ENCODE results near the gene MPHOSPH6.
"Not testable (repeated sequence)": the region's sequence is repeated elsewhere in the genome, so short reads cannot be mapped to it uniquely, and the experiment has no call there.

MPHOSPH6 gene

DNA sequence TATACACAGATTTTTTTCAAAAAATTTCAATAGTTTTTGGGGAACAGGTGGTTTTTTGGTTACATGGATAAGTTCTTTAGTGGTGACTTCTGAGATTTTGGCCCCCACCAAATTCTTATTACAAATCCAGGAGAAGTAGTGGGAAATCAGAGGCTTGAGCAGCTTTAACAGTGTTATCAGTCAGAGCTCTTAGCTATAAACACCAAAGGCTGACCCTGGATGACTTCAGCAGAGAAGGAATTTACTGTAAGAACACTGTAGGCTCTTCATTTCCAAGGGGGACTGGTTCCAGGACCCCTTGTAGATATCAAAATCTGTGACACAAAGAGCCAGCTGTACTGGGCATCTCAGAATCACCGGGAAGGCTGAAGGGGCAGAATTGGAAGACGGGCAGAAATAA lies 17.8 kb downstream of the MPHOSPH6 start:
- DNase-seq (ENCODE audit: insufficient read length, low spot score) (no peak), FAIRE-seq (no peak)
- TF ChIP-seq POLR2A (IDR thresholded peaks at IDR 0.05; ENCODE audit: low read depth, low read length), result no peak

DNA sequence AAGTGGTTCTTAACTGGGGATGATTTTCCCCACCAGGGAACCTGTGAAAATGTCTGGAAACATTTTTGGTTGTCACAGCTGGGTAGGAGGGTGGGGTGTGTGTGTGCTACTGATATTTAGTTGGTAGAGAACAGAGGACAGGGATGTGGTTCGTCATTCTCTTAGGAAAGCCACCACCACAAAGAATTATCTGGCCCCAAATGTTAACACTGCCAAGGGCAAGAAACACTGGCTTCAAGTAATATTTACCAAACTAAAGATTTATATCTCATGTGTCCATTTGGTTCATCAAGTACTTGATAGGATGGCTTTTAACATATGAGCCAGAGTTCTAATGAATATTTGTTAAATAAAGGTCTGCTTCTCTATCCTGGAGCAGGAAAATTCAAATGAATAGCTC lies 19.5 kb downstream of the MPHOSPH6 start:
- FAIRE-seq (no peak), DNase-seq (ENCODE audit: insufficient read length, low spot score) (no peak)
- TF ChIP-seq POLR2A (IDR thresholded peaks at IDR 0.05; ENCODE audit: low read depth, low read length), result no peak

DNA sequence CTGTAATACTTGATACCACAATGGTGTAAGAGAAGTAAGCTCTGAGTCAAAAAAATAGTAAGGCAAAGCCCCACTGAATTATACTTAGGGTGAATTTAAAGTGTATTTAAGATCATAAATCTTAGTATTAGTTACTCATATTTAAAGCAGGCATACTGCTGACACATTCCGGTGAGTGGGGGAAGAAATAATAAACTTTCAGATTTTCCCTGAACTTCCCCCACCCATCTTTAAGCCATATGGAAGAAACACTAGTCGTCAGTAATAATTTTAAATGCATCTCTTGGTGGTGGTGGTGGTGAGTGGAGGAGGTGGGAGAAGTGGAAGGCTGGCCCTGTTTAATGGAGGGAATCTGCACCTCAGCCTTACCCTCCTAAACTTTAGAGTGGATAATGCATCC lies 20.5 kb downstream of the MPHOSPH6 start:
- no peak for FAIRE-seq
- TF ChIP-seq POLR2A (IDR thresholded peaks at IDR 0.05; ENCODE audit: low read depth, low read length), result no peak
- DNase-seq (ENCODE audit: insufficient read length, low spot score), result no peak

DNA sequence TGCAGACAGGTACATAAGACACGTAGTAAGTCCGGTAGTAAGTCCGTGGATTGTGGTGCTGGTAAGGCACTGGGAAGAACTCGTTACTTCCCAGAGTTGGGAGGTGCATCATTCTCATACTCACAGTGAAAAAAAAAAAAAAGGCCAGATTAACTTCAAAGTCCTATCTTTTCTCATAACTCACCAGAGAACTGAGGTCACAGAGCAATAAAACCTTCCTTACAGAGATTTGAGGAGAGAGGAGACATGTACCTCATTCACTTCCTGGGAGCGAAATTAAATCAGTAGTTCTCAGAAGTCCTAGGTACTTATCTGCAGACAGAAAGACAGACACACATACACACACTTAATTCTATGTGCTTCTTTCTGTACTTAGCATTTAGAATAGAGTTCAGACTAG lies 22.5 kb downstream of the MPHOSPH6 start:
- DNase-seq (ENCODE audit: insufficient read length, low spot score) (no peak), FAIRE-seq (no peak)
- no peak for TF ChIP-seq POLR2A (IDR thresholded peaks at IDR 0.05; ENCODE audit: low read depth, low read length)

DNA sequence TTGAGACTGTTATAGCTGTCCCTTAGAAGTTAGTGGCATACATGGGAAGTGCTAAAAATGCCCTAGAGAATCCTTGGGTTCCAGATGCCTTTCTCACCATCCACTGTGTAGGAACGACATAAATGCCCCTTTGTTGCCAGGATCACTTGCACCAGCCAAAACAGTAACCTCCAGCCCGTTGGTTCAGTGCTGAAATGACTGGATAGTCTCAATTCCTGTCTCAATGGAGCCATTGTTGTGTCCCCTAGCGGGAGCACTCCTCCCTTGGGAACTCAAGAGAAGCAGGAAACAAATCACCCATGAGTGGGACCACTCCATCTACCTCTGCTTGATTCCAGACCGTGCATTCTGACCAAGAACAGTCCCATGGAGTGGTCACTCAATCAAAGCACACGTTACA lies 23.1 kb downstream of the MPHOSPH6 start:
- DNase-seq (ENCODE audit: insufficient read length, low spot score) (no peak), FAIRE-seq (no peak)
- TF ChIP-seq POLR2A (IDR thresholded peaks at IDR 0.05; ENCODE audit: low read depth, low read length), result no peak

DNA sequence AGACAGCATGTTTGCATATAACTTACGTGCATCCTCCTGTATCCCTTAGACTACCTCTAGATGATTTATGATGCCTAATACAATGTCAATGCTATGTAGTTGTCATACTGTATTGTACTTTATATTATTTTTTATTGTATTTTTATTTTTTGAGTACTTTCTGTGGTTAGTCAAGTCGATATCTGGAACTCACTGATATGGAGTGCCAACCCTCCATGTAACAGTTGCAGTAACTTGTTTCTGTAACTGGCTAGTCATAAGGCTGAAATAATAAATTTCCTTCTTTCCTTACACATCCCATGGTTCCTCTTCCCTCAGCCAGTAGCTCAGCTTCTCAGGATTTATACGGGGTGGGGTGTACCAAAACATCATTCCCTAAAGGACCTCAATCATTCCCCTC lies 23.5 kb downstream of the MPHOSPH6 start:
- no peak for TF ChIP-seq POLR2A (IDR thresholded peaks at IDR 0.05; ENCODE audit: low read depth, low read length)
- FAIRE-seq (no peak), DNase-seq (ENCODE audit: insufficient read length, low spot score) (no peak)

DNA sequence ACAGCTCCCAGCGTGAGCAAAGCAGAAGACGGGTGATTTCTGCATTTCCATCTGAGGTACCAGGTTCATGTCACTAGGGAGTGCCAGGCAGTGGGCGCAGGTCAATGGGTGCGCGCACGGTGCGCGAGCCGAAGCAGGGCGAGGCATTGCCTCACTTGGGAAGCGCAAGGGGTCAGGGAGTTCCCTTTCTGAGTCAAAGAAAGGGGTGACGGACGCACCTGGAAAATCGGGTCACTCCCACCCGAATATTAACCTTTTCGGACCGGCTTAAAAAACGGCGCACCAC lies 30.8 kb downstream of the MPHOSPH6 start:
- DNase-seq (ENCODE audit: insufficient read length, low spot score); FAIRE-seq: not testable (repeated sequence)

DNA sequence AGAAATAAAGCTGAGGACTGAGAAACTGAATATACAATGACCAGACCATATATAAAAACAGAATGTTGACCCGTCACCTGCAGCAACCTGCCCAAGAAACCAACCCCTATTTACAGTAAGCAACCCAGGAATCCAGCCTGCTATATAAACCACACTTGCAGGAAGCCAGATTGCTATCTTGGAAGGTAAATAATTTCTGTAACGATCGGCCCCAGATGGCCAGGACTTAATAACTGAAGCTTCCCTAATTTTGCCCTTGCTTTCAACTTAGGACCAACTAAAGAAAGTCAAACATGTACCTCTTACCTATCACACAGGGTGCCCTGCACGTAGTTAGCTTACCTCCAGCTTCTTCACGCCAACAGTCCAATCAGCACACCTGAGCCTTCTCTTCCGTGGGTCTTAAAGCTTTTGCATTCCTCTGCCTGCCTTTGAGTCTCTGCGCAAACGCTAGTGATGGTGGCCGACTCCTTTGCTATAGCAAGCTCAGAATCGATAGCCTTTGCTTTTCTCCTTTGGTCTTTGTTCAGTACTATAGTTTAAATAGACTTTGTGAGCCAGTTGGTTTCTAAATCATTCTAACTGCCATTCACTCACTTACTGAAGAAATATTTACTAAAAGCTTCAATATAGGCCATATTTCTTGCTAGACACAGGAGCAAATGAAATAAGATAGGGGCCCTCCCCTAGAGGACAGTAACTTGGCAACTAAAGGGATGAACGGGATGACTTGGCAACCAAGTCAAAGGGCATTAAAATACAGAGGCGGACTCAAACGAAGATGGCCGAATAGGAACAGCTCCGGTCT lies 31.3 kb downstream of the MPHOSPH6 start:
- TF ChIP-seq POLR2A (IDR thresholded peaks at IDR 0.05; ENCODE audit: low read depth, low read length), result no peak
- FAIRE-seq, result no peak
- no peak for DNase-seq (ENCODE audit: insufficient read length, low spot score)

DNA sequence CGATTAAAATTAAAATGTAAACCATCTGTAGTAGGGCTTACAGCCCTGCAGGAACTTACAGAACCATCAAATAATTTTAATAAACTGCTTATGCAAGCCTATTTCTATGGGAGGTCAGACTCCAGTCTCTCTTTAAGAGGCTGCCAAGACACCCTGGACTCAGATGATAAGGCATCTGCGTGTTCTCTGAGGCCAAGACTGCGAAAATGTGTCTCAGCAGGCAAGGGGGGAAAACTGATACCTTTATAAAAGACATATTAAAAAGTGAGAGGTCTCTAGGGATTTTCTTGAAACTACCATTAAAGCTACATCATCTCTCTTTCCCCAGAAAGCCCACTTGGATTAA lies 32.2 kb downstream of the MPHOSPH6 start:
- DNase-seq (ENCODE audit: insufficient read length, low spot score) (no peak), FAIRE-seq (no peak)
- TF ChIP-seq POLR2A (IDR thresholded peaks at IDR 0.05; ENCODE audit: low read depth, low read length), result no peak

DNA sequence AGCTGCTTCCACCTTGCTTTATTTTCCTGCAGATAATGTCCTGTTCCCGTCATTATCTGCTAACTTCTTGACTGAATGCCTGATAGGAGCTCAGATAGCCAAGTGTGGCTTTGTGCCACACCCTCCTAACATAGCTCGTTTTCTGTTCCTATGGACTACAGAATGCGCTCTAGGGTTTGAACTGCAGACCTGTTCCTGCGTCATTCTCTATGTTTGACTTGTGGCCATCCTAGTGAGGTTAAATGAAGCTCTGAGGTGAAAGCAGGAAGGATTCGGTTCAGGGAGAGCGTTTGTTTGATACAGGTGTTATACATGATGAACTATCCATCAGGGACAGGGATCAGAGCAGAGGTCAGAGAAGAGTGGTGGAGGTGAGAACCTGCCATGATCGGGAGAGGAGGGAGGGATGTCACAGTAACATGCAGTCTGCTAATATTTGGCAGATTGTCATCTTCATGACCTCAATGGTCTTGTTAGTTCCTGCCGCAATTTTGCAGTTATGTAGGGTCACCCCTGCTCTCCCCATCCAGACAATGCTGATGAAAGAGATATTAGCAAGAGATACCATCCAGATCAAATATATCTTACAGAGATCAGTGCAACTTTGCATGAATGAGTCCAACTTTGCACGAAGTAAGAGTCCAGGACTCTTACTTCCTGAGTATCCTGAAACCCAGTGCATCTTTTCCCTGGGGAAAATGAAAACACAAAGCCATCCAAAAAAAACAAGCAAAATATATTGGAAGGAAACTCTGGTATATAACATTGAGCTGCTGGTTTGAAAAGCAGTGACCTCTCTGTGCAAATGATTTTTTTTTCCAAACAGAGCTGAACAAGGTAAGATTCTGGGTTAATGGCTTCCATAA lies 32.8 kb downstream of the MPHOSPH6 start:
- no peak for FAIRE-seq
- TF ChIP-seq POLR2A (IDR thresholded peaks at IDR 0.05; ENCODE audit: low read depth, low read length), result no peak
- no peak for DNase-seq (ENCODE audit: insufficient read length, low spot score)

DNA sequence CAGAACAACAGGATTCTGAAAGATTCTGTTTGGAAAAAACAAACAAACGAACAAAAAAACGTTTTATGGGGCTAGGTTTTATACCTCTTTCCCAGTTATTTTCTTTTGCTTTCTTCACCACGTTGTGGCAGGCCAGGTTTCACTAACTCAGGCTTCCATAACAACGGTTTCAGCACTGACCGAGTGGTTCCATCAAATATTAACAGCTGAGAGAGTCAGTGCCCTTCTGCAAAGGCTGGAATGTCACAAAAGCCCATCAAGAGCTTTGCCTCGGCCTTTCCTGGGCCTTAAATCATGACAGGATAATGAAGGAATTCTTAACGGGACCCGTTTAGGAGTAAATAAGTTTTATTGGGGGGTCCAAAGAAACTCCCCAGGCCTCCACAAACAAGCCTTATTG lies 34.2 kb downstream of the MPHOSPH6 start:
- DNase-seq (ENCODE audit: insufficient read length, low spot score) (no peak), FAIRE-seq (no peak)
- no peak for TF ChIP-seq POLR2A (IDR thresholded peaks at IDR 0.05; ENCODE audit: low read depth, low read length)

DNA sequence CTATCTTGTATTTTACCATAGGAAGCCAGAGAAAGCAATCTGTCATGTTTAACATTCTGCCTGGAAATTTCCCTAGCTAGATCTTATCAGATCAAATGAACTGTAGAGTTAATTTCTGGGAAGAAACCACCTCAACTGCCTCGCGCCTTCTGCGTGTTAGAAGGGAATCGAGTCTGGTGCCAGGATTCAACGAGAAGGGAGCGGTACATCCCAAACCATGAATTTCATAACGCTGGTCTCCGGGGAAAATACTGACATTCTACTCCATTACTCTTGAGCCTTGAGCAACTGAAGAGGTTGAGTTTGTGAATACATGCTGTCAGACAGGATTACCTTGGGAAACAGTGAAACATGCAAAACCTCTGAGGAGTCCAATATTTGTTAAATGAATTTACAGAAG lies 35.2 kb downstream of the MPHOSPH6 start:
- no peak for TF ChIP-seq POLR2A (IDR thresholded peaks at IDR 0.05; ENCODE audit: low read depth, low read length)
- DNase-seq (ENCODE audit: insufficient read length, low spot score), result no peak
- FAIRE-seq, result no peak

DNA sequence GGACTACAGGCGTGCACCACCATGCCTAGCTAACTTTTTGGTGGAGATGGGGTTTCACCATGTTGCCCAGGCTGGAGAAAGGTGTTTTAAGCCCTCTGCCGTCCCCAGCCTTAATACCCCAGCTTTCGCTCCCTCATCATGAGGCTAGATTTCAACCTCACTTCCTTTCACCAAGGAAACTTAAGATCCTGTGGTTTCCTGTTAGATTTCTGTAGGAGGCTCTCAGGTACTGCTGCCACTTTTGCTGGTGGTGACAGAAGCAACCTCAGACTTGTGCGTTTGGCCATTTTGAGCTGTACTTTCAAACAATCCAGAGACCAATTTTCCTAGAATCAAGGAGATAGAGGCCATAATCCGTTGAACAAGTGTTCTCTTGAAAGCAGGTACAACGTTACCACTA lies 36.2 kb downstream of the MPHOSPH6 start:
- FAIRE-seq (no peak), DNase-seq (ENCODE audit: insufficient read length, low spot score) (no peak)
- TF ChIP-seq POLR2A (IDR thresholded peaks at IDR 0.05; ENCODE audit: low read depth, low read length), result no peak

DNA sequence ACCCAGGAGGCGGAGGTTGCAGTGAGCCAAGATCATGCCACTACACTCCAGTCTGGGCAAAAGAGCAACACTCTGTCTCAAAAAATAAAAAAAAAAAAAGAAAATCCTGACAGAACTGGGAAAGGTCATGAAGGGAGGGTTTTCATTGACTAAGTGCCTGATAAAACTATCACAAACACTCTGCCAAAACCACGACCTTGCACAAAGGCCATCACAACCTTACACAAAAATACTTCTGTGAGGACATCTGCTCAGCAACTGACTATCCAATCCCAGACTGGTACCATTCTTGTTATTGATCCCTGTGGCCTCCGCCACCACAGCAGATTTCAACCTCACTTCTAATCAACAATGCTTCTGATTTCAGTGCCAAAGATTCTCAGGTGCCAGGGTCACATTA lies 40.1 kb downstream of the MPHOSPH6 start:
- DNase-seq (ENCODE audit: insufficient read length, low spot score), result no peak
- no peak for TF ChIP-seq POLR2A (IDR thresholded peaks at IDR 0.05; ENCODE audit: low read depth, low read length)
- FAIRE-seq, result no peak

DNA sequence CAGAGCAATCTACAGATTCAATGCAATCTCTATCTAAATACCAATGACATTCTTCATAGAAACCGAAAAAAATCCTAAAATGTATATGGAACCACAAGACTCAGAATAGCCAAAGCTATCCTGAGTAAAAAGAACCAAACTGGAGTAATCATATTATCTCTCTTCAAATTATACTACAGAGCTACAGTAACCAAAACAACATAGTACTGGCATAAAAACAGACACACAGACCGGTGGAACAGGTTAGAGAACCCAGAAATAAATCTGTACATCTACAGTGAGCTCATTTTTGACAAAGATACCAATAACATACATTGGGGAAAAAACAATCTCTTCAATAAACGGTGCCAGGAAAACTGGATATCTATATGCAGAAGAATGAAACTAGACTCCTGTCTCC lies 45.4 kb downstream of the MPHOSPH6 start:
- FAIRE-seq (no peak), DNase-seq (ENCODE audit: insufficient read length, low spot score) (no peak)
- TF ChIP-seq POLR2A (IDR thresholded peaks at IDR 0.05; ENCODE audit: low read depth, low read length), result no peak
